Activated CD4-positive, alpha-beta T cell treated with anti-CD3 and anti-CD28 coated beads, Interleukin-2, amount 50 U/mL, for 1 hour (primary cell): Measurements from ENCODE around the gene REEP5.
"Not testable (repeated sequence)": the region's sequence is repeated elsewhere in the genome, so short reads cannot be mapped to it uniquely, and the experiment has no call there.

Source experiments
- DNase-seq: peaks from one replicate; pipeline ENCODE4 v3.0.0-alpha.2; 2020

The REEP5 gene

DNA sequence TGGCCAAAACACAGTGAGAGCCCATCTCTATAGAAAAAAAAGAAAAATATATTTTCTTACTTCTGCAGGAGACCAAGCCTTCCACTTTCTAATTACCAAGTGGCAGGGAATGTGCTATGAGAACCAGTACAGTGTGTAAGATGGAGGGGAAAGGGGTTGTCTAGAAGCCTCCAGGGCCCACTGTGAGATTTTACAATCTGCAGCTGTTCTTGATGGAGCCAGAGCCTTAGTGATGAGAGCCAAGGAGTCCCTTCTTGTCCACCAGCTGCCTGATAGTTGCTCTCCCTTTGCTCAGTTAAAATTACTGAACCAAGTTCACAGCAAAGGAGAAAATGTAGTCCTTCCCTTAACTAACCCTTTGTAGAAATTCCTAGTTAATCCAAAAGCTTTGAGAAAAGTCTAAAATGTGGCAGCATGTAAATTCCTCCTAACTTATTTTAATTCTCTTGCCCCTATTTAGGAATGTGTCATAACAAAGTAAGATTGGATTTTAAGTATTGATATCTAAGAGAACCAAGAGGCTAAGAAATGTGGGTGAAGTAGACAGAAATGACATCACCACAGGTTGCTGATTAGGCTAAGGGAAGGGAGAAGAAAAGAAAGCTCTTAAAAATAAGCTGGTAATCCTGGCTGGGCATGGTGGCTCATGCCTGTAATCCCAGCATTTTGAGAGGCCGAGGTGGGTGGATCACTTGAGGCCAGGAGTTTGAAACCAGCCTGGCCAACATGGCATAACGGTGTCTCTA, 41.6 kb downstream of the REEP5 start:
- DNase-seq, result no peak

DNA sequence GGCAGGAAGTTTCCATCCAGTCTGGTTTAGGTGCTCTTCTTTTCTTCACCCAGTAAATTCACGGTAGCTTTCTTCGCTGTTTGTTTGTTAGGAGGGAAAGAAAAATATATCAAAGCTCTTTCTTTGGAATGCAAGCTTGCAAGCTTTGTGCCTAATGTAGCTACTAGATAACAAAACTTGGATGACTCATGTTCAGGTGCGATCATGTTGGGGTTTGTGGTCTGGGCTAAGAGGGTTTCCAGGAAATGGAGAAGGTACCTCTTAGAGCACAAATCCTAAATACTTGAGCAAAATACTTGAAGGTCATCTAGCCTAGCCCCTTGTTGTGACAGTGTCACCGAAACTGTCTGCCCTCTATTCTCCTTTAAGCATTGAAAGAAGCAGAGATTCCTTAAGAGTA, 43.3 kb downstream of the REEP5 start:
- peak; percentile 32 for DNase-seq

DNA sequence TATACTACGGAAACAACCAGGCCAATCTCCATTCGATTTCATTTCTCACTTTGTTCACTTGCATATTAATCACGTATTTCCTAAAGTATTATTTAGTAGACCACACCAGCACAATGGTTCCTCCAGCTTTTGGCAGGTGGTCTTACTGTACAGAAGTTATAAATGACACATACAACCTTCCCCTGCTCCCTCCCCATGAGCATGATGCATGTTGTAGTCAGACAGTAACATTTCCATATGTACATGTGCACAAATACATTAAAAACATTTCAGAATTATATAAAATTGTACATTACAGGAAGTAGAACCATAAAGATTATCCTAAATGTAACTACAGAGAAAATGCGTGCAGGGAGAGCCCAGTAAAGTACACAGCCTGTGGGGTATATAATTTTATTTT, 43.9 kb downstream of the REEP5 start:
- DNase-seq, result no peak

DNA sequence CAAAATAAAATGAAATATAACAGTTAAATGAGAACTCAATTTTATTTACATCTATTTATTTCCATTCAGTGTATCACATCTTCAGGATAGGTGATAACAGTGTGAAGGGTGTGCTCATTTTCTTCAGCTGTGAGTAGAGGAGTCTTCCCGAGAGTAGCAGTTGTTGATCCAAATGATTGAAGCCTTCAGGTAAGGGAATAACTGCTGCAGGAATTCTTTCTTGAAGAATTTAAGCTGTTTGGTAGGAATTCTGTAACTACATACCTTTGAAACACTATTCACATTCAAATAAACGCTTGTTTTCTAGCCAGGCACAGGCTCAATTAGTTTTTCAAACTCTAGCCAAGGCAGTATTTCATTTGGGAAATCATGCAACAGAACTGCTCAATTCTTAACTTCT, 45.7 kb downstream of the REEP5 start:
- no peak for DNase-seq

DNA sequence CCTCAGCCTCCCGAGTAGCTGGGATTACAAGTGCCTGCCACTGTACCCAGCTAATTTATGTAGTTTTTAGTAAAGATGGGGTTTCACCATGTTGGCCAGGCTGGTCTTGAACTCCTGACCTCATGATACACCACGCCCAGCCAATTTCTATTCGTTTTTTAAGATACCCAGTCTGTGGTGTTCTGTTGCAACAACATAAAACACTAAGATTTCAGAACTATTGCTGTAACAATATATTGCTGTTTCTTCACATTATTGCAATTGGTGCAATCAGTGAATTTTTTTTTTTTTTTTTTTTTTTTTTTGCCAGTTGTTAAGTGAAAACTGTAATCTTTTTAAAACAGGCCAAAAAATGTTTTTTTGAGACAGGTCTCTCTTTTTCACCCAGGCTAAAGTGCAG, 51.1 kb downstream of the REEP5 start:
- no peak for DNase-seq

DNA sequence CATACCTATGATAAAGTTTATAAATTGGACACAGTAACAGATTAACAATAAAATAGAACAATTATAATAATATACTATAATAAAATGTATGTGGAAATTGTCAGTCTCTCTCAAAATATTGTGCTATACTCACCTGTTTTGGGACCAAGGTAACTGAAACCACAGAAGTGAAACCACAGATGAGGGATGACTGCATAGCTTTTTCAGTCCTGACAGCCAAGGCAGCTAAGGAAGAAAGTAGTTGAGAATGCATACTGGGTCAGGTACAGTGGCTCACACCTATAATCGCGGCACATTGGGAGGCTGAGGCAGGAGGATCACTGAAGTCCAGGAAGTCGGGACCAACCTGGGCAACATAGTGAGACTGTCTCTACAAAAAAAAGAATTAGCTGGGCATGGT, 52.1 kb downstream of the REEP5 start:
- no peak for DNase-seq

DNA sequence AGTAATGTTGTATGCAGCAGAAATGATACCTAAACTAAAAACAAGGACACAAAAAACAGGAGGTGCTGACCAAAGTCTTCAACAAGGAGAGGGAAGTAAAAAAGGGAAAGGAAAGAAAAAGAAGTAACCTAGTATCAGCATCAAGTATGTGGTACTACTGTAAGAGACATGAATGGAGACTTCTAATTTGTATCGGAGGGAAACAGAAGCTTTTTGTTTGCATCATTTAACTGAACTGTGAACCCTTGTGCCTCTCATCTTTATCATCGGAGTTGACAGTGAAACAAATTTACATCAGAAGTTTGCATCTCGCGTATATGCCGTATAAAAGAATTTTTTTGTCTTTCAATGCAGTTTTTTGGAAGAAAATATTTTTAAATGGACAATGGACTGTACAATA, 54.6 kb downstream of the REEP5 start:
- no peak for DNase-seq

DNA sequence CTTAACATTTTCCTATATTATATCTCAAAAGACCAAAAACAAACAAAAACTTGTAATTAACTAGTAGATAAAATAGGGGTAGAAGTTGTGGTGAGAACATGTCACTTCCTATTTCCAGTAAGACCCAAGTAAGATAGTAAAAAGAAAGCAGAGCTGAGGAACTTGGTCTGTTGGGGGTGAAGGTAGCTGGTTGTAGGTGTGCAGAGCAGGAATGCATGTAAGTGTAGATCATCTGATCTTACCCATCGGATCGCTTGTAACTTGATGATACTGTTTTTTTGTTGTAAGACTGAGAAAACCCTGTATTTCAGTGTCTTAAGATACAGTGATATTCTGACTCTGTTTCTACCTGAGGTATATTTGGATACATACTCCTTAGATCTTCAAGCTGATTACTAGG, 55.3 kb downstream of the REEP5 start:
- no peak for DNase-seq

DNA sequence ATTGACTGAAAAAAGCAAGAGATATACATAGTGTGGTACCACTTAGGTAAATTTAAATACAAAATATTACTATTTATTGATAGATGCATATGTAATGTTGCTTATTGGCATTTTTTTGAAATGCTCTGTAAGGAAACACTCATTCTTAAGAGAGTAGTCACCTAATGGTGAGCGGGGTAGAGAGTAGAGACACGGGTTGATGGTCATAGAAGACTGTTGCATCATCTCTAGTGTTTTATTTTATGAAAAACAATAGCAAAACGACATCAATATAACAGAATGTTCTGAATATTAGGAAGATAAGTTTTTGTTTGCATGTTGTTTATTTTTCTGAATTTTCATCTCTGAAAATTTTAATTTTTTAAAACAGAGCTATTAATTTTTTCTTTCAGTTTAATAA, 56.9 kb downstream of the REEP5 start:
- no peak for DNase-seq

DNA sequence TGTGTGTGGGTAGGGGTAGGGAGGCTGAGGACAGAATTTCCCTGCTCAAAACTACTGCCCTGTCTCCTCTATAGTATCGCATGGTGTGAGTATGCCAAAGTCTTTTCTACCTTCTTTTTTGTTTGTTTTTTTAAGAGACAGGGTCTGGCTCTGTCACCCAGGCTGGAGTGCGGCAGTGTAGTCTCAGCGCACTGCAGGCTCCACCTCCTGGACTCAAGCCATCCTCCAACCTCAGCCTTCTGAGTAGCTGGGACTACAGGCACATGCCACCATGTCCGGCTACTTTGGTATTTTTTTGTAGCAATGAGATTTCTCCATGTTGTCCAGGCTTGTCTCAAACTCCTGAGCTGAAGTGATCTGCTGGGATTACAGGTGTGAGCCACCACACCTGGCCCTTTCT, 58.5 kb downstream of the REEP5 start:
- DNase-seq, result no peak

DNA sequence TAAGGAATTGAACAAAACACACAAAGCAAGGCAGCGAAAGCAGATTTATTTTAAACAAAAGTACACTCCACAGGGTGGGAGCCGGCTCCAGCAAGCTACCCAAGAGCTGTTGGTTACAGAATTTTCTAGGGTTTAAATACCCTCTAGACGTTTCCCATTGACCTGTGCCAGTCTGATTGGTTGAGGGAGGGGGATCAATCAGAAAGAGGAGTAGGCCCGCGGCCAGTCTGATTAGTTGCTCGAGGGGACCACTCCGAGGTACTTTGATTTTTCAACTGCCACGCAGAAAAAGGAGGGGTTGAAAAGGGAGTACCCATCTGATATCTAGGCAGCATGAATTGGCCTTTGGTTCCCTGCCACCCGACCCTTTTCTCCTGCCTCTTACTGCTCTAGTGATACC, 59.9 kb downstream of the REEP5 start:
- DNase-seq, result no peak

DNA sequence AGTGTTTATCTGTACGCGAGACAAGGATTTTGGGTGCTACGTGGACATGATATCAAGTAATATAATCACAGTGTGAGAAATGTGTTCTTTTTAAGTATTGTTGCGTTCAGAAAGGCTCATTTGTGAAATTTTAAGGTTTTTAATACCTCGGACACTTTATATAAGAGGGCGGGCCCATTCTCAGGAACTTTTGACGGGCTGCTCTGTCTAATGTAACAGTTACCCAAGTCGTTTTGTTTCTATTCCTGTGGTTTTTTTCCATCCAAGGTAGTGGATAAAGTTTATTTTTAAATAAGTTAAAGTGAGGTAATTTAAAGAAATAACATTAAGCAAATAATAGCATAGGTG, 60.4 kb downstream of the REEP5 start:
- no peak for DNase-seq

DNA sequence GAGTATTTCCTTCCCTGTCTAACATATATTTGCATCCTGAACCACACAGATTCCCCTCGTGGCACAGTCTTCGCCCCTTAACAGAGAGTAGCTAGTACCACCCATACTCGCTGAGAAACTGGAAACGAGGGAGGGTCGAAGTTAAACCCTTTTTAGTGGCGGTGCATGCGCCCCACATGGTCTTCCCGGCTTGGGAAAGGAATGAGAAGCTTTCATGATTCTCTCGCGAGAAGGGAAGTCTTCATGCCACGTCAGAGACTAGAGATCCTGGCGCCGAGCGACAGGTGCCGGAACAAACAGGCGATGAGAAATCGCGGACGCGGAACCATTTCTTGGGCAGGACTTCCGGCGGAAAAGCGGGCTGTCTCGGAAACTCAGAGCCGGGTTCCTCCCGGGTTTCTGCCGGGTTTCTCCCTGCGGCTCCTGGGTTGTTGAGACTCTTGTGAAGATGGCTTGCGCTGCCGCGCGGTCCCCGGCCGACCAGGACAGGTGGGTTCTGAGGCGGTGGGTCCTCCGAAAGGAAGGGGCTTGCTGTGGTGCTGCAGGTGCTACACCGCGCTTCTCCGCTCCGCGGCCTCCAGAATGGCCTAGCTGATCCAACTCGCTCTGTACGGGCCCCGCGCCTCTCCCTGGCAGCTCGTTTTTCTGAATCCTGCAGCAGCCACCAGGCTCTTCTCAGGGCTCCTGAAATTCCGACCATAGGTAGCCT, 60.9 kb downstream of the REEP5 start, which contains the start of gene SRP19:
SRP19 (plus strand) TSS at position 359 of the 709 bp plus-strand sequence; CDS start at position 449, 90 bp downstream.
- peak; percentile 88 for DNase-seq

DNA sequence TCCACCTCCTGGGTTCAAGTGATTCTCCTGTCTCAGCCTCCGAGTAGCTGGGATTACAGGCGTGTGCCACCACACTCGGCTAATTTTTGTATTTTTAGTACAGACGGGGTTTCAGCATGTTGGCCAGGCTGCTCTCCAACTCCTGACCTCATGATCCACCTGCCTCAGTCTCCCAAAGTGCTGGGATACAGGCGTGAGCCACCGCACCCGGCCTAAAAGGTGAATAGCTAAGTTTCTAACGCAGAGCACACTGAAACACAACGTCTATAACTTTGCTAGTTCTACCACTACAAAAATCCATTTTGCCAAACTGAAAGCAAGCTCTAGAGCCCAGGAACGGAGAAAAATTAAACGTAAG, 61.5 kb downstream of the REEP5 start:
- not testable (repeated sequence) for DNase-seq

DNA sequence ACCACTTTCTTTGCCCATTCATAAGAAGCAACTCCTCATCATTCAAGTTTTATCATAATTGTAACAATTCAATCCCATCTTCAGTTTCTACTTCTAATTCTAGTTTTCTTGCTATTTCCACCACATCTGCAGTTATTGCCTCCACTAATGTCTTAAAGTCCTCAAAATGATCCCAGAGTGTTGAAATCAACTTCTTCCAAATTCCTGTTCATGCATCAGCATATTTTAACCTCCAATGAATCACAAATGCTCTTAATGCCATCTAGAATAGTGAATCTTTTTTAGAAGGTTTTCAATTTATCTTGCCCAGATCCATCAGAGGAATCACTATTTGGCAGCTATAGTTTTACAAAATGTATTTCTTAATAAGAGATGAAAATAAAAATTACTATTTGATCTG, 64.2 kb downstream of the REEP5 start:
- no peak for DNase-seq

DNA sequence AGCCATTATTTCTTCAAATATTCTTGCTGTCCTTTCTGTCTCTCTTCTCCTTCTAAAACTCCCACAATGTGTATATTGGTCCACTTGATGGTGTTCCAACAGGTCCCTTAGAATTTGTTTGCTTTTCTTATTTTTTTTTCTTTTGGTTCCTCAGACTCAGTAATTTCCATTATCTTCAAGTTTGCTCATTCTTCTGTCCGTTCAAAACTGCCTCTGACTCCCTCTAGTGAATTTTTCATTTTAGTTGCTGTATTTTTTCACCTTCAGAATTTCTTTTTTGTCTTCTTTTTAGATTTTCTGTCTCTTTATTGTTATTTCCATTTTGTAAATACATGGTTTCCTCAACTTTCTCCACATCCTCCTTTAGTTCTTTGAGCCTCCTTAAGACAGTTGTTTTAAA, 67.4 kb downstream of the REEP5 start:
- no peak for DNase-seq

DNA sequence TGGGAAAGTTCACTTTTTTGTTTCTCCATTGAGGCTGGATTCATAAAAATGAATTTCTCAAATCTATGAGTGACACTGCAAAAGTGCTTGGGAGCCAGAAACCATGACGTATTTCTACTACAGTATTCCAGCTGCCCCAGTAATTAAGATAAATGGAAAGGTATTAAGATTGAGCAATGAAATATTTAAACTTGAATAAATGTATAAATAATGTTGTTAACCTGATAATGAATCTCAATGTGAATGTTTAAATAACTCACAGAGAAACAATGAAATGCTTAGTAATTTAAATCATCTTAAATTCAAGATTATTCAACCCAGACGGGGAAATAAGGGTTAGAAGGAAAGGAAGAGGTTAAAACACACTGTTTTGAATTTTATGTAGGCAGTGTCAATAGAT, 72.1 kb downstream of the REEP5 start:
- DNase-seq, result no peak

DNA sequence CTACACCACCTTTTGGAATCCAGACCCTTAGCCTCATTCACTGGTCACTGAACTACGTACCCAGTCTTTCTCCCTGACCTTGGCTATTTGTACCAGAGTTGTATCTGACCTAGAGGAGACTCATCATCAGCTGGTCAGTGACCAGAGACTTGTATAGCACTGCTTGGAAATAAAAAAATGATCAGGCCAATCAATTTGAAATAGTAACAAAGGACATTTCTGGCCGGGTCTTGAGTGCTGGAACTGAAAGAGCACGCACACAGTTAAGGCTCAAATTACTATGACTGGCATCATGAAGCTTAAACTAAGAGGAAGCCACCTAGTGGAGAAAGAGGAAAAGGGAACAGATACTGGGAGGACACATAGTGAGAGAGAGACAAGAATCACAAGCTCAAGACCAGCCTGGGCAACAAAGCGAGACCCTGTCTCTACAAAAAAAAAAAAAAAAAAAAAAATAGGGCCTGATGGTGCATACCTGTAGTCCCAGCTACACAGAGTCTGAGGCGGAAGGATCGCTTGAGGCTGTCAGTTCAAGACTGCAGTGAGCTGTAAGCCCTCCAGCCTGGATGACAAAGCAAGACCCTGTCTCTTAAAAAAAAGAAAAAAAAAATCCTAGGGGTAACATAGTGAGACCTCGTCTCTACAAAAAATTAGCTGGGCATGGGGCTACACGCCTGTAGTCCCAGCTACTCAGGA, 73.8 kb downstream of the REEP5 start:
- DNase-seq, result no peak

DNA sequence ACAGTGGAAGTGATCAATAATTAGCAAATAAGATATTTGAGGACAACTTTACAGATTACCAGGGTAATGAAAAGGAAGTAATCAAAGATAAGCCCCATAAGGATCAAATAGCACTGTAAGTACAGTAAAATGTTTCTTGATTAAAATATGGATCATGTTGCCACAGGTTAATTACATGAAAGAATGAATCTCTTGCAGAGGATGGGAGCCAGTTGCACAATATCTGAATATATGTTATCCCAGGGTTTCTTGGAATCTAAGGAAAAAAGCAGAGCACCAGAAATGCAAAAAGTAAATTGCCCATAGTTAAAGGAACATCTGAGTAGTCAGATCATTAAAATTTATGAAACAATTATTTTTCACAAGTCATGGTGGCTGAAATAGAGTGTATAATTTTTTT, 74.7 kb downstream of the REEP5 start:
- DNase-seq, result no peak

DNA sequence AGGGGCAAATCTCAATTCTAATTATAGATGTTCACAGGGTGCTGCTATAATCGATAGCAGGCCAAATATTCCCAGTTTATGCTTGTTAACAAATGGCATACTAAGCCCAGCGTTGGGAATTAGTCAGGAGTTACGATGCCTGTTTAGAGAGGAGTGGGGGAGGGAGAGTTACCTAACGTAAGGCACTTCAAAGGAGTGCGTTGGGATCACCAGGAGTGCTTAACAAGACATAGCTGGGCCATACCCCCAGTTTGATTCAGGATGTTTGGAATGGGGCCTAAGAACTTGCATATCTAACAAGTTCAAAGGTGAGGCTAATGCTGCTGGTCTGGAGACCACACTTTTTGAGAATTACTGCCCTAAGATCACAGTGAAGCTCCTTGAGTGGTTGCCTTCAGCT, 75.5 kb downstream of the REEP5 start:
- no peak for DNase-seq

DNA sequence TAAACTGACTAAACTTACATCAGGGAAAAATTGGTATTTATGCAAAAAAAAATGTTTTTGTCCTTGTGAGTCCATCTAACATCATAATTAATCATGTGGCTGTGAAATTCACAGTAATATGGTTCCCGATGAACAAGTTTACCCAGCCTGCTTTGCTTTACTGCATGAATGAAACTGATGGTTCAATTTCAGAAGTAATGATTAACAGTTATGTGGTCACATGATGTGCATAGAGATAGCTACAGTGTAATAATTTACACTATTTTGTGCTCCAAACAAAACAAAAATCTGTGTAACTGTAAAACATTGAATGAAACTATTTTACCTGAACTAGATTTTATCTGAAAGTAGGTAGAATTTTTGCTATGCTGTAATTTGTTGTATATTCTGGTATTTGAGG, 77.5 kb downstream of the REEP5 start:
- DNase-seq, result no peak

DNA sequence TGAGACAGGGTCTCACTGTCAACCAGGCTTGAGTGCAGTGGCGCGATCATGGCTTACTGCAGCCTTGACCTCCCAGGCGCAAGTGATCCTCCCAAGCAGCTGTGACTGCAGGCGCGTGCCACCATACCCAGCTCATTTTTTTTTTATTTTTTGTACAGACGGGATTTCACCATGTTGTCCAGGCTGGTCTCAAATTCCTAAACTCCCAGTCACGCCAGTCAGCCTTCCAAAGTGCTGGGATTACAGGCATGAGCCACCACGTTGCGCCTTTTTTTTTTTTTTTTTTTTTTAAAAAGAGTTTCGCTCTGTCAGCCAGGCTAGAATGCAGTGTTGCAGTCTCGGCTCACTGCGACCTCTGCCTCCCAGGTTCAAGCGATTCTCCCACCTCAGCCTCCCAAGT, 88.1 kb downstream of the REEP5 start:
- no peak for DNase-seq

DNA sequence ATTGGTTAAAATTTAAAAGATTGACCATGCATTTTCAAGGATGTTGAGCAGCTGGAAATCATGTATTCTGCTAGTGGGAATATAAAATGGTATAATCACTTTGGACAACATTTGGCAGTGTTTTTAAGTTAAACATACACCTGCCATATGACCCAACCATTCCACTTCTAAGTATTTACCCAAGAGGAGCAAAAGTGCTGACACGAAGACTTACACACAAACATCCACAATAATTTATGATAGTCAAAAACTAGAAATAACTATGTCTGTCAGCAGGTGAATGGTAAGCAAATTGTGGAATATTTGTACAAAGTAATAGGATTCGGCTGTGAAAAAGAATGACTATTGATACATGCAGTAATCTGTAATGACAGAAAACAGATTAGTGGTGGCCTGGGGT, 91.6 kb downstream of the REEP5 start:
- DNase-seq, result no peak
